Esophagus mucosa (tissue), 1 donor: ENCODE data around the gene RALGAPB. TPM values are rescaled to one million over a fixed set of nuclear protein-coding genes. Genes with fewer than 3 reads are reported as not detected.

ENCODE experiments used
- ATAC-seq: fragments of 200-7000 bp; cut with Tn5 transposase; one replicate; pipeline ENCODE4 v1.9.1; 2020
- total RNA-seq: library from RNA; stranded (reverse); gene quantifications from one replicate; pipeline ENCODE4 v1.2.4, GENCODE V29; 2023
- donor health status: DM: yes; HTN: yes; CAD: no.

Gene RALGAPB
- total RNA-seq, 1 donor from 2014 or later, result 19.8 TPM

- no peak for ATAC-seq
Observed at GRCh38 chr20:38550274-38550673, 77.6 kb downstream of the RALGAPB start.

- no peak for ATAC-seq
Observed at GRCh38 chr20:38551056-38551626, 78.5 kb downstream of the RALGAPB start.

GRCh38 chr20:38554986-38555385 is 82.3 kb downstream of the RALGAPB start:
- ATAC-seq, result no peak

GRCh38 chr20:38555395-38555794 is 82.8 kb downstream of the RALGAPB start:
- ATAC-seq, result no peak

- no peak for ATAC-seq
Observed at GRCh38 chr20:38557174-38557573, 84.5 kb downstream of the RALGAPB start.

- no peak for ATAC-seq
Observed at GRCh38 chr20:38558596-38559360, 86.1 kb downstream of the RALGAPB start.

- ATAC-seq, result no peak
Observed at GRCh38 chr20:38559764-38560163, 87.1 kb downstream of the RALGAPB start.

- no peak for ATAC-seq
Observed at GRCh38 chr20:38563802-38564431, 91.3 kb downstream of the RALGAPB start.

GRCh38 chr20:38564680-38565079 is 92.0 kb downstream of the RALGAPB start:
- ATAC-seq, result no peak

- peak; percentile 77 for ATAC-seq
Observed at GRCh38 chr20:38566036-38566598, 93.5 kb downstream of the RALGAPB start.

GRCh38 chr20:38569747-38570525 is 97.3 kb downstream of the RALGAPB start:
- ATAC-seq, result no peak

GRCh38 chr20:38573413-38573812 is 100.8 kb downstream of the RALGAPB start:
- no peak for ATAC-seq

- ATAC-seq, result no peak
Observed at GRCh38 chr20:38579219-38579910, 106.7 kb downstream of the RALGAPB start.

GRCh38 chr20:38579921-38580320 is 107.3 kb downstream of the RALGAPB start:
- no peak for ATAC-seq

- peak; percentile 89 for ATAC-seq
Observed at GRCh38 chr20:38581013-38581412, 108.4 kb downstream of the RALGAPB start, which contains the start of gene ADIG. TSS of gene ADIG (plus strand) at chr20:38581197. CDS start at chr20:38581251, 54 bp downstream.

GRCh38 chr20:38581830-38582358 is 109.3 kb downstream of the RALGAPB start:
- ATAC-seq, result no peak

- ATAC-seq, result no peak
Observed at GRCh38 chr20:38583306-38583705, 110.7 kb downstream of the RALGAPB start.

- no peak for ATAC-seq
Observed at GRCh38 chr20:38584099-38584763, 111.6 kb downstream of the RALGAPB start.

GRCh38 chr20:38585404-38586180 is 112.9 kb downstream of the RALGAPB start:
- ATAC-seq, result no peak

- ATAC-seq, result no peak
Observed at GRCh38 chr20:38586181-38586525, 113.5 kb downstream of the RALGAPB start.
